ENCODE data around the gene UTP25. TPM values are rescaled to one million over a fixed set of nuclear protein-coding genes. Genes with fewer than 3 reads are reported as not detected.

Gene UTP25
- total and polyA plus RNA-seq, 2 donors (not counting 3 experiments of a cell fraction or from before 2014, with no cell fraction given), result 6.6 to 11.7 TPM

DNA sequence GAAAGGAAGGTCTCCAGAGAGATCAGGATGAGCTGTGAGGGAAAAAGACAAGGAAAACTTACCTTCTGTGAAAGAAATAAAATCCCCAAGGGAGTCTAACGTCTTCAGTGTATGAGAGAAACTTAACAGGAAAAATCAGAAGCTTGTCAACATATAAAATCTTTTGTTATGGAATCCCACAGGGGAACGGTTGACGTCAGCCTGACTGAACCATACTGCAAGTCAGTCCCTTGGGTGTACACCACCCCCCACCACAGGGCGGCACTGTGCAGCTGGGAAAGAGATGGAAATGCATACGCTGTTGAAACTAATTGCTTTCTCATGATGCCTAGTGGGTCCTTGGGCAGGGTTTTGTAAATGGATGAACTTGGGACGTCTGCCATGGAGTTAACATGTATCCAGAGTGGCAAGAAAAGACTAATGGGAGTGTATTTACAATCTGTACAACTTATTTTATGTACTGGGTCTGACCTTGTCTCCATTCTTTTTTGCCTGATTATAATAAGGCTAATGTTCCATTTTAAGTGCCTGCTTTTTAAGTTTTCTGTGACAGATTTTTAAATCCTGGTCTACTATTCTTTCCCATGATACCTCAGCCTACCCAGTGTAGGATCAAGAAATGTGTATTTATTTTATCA lies 22.7 kb downstream of the UTP25 start:
- Histone ChIP-seq H3K79me2 (ENCODE audit: control insufficient read depth, insufficient read depth, low read length) (peaks cover 7% of the 10 kb centered on the region), H3K36me3 (ENCODE audit: control insufficient read depth in 2 of 2, extremely low read depth in 1 of 2, insufficient read depth in 2 of 2, low read length in 2 of 2) (peaks cover 17 to 23% of the 10 kb centered on the region in 2 experiments), H3K4me1 (ENCODE audit: control insufficient read depth, extremely low read depth, insufficient read depth, low read length) (no peaks in the 10 kb centered on the region), H3K9ac (replicated peaks; ENCODE audit: extremely low read depth, insufficient read depth, low read length) (no peak overlapping the region), H3K27me3 (ENCODE audit: control insufficient read depth in 2 of 2, insufficient read depth in 2 of 2, low read length in 2 of 2) (no peaks in the 10 kb centered on the region), H3K27ac (ENCODE audit: insufficient read depth, low read depth, low read length) (no peak overlapping the region), H3K9me3 (replicated peaks; ENCODE audit: control insufficient read depth, insufficient read depth, low read length) (no peaks in the 10 kb centered on the region), H4K20me1 (replicated peaks; ENCODE audit: control insufficient read depth, extremely low read depth, insufficient read depth, low read length) (no peaks in the 10 kb centered on the region), H3K9me1 (replicated peaks; ENCODE audit: control insufficient read depth, extremely low read depth, insufficient read depth, low read length) (peaks cover 3% of the 10 kb centered on the region), H3K4me3 (replicated peaks in 1 of 3; ENCODE audit: insufficient read depth in 1 of 3, low read depth in 1 of 3, low read length in 3 of 3) (no peak overlapping the region), H2AFZ (ENCODE audit: low read depth, low read length) (no peak overlapping the region), H3K4me2 (ENCODE audit: insufficient read depth, low read length) (no peak overlapping the region)
- dilution Hi-C loops (cut with MboI; ENCODE audit: extremely low pct_ligation_motif_present, low sequenced_read_pairs), result no loop called here
- FAIRE-seq, result peak; percentile 72
- TF ChIP-seq, protein P1, sequence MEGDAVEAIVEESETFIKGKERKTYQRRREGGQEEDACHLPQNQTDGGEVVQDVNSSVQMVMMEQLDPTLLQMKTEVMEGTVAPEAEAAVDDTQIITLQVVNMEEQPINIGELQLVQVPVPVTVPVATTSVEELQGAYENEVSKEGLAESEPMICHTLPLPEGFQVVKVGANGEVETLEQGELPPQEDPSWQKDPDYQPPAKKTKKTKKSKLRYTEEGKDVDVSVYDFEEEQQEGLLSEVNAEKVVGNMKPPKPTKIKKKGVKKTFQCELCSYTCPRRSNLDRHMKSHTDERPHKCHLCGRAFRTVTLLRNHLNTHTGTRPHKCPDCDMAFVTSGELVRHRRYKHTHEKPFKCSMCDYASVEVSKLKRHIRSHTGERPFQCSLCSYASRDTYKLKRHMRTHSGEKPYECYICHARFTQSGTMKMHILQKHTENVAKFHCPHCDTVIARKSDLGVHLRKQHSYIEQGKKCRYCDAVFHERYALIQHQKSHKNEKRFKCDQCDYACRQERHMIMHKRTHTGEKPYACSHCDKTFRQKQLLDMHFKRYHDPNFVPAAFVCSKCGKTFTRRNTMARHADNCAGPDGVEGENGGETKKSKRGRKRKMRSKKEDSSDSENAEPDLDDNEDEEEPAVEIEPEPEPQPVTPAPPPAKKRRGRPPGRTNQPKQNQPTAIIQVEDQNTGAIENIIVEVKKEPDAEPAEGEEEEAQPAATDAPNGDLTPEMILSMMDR (IDR thresholded peaks at IDR 0.05; ENCODE audit: extremely low read depth in 1 of 2, insufficient read depth in 1 of 2, low read depth in 1 of 2, low read length in 2 of 2), result peak; percentile 70 to 76
- TF ChIP-seq POLR2AphosphoS5 (IDR thresholded peaks at IDR 0.05; ENCODE audit: insufficient read depth, low read depth, low read length), result no peak
- peak; percentile 59 for DNase-seq (ENCODE audit: low read depth, low spot score)
- no TSS peak for BruUV-seq (replicated peaks)
- intact Hi-C loops (cut with micrococcal nuclease), result no loop called here
- ChIA-PET CTCF (interaction anchor here (0.9 to 3.0 kb wide), 15 partner anchors 9 to 281 kb away, joined by 3 to 18 read pairs (median 4); no protein-coding TSS in a partner anchor), POLR2A (no interaction called here)

DNA sequence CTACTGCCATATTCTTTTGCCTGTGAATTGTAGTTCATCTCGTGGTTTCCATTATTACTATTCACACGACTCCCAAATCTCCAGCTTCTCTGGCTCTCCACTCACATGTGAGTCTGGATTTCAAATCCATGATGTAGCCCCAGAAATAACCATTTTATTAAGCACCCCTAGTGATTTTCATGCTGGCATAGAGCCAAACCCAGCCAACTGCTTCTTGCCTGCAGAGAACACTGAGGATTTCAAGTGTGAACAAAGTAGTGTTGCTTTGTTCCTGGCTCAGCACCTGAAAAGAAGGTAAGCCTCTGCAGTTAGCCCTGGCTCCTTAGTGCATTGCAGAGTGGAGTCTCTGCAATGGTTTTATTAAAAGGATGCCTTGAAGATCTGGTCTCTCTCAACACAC lies 25.9 kb downstream of the UTP25 start:
- no peak overlapping the region for H3K4me3 ChIP-seq (replicated peaks in 1 of 3; ENCODE audit: insufficient read depth in 1 of 3, low read depth in 1 of 3, low read length in 3 of 3)
- DNase-seq (ENCODE audit: low read depth, low spot score) (no peak), FAIRE-seq (no peak)
- H3K27me3 ChIP-seq (ENCODE audit: control insufficient read depth in 2 of 2, insufficient read depth in 2 of 2, low read length in 2 of 2), result no peaks in the 10 kb centered on the region
- TF ChIP-seq JUN (IDR thresholded peaks at IDR 0.05; ENCODE audit: borderline replicate concordance, insufficient read depth, insufficient read length, low read depth), result no peak
- TF ChIP-seq EZH2 (IDR thresholded peaks at IDR 0.05; ENCODE audit: borderline replicate concordance, low read depth, low read length, severe bottlenecking), result no peak
- TF ChIP-seq, protein P2, sequence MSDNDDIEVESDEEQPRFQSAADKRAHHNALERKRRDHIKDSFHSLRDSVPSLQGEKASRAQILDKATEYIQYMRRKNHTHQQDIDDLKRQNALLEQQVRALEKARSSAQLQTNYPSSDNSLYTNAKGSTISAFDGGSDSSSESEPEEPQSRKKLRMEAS (IDR thresholded peaks at IDR 0.05; ENCODE audit: insufficient read depth, insufficient read length), result no peak
- no peaks in the 10 kb centered on the region for H3K9me1 ChIP-seq (replicated peaks; ENCODE audit: control insufficient read depth, extremely low read depth, insufficient read depth, low read length)
- peaks cover 3% of the 10 kb centered on the region for H3K79me2 ChIP-seq (ENCODE audit: control insufficient read depth, insufficient read depth, low read length)
- ChIA-PET CTCF (interaction anchor here (0.8 to 1.3 kb wide), 2 partner anchors 31 to 136 kb away, joined by 3 to 4 read pairs; no protein-coding TSS in a partner anchor), POLR2A (no interaction called here)
- intact Hi-C loops (cut with micrococcal nuclease) (no loop called here), dilution Hi-C loops (cut with MboI; ENCODE audit: extremely low pct_ligation_motif_present, low sequenced_read_pairs) (no loop called here)
- no peaks in the 10 kb centered on the region for H3K4me1 ChIP-seq (ENCODE audit: control insufficient read depth, extremely low read depth, insufficient read depth, low read length)
- H4K20me1 ChIP-seq (replicated peaks; ENCODE audit: control insufficient read depth, extremely low read depth, insufficient read depth, low read length), result no peaks in the 10 kb centered on the region
- no peak overlapping the region for H3K27ac ChIP-seq (ENCODE audit: insufficient read depth, low read depth, low read length)
- H3K4me2 ChIP-seq (ENCODE audit: insufficient read depth, low read length), result no peak overlapping the region
- H2AFZ ChIP-seq (ENCODE audit: low read depth, low read length), result no peak overlapping the region
- no TSS peak for BruUV-seq (replicated peaks)
- H3K9me3 ChIP-seq (replicated peaks; ENCODE audit: control insufficient read depth, insufficient read depth, low read length), result no peaks in the 10 kb centered on the region
- H3K36me3 ChIP-seq (ENCODE audit: control insufficient read depth in 2 of 2, extremely low read depth in 1 of 2, insufficient read depth in 2 of 2, low read length in 2 of 2), result peaks cover 17 to 23% of the 10 kb centered on the region in 2 experiments
- H3K9ac ChIP-seq (replicated peaks; ENCODE audit: extremely low read depth, insufficient read depth, low read length), result no peak overlapping the region

Measured in endothelial cell of umbilical vein (primary cell).